MM.1S (cell line): ENCODE measurements around the gene CSPG5.

Source experiments
- DNase-seq: peaks from one replicate; pipeline ENCODE4 v3.0.0-alpha.2; 2015
- H2AFZ ChIP-seq: fragments of 300-600 bp; sonication (generic); 2 replicates; pipeline ENCODE4 v1.6.0; 2016; ENCODE audit warnings: antibody characterized with exemption, low read length
- H3F3A ChIP-seq: fragments of 300-600 bp; sonication (generic); 2 replicates; pipeline ENCODE4 v1.6.1; 2016; ENCODE audit warnings: mild to moderate bottlenecking, antibody characterized with exemption, low read length, moderate library complexity, mixed read lengths; ENCODE audit not compliant: insufficient read depth
- H3K27ac ChIP-seq: fragments of 300-600 bp; sonication (generic); 2 replicates; pipeline ENCODE4 v1.5.1; 2016; ENCODE audit warnings: mild to moderate bottlenecking, low read length
- H3K27me3 ChIP-seq: fragments of 300-600 bp; sonication (generic); replicated peaks from 2 replicates; pipeline ENCODE4 v1.6.0; 2016; ENCODE audit warnings: low read length; ENCODE audit not compliant: insufficient read depth
- H3K36me3 ChIP-seq: fragments of 300-600 bp; sonication (generic); replicated peaks from 2 replicates; pipeline ENCODE4 v1.6.1; 2016; ENCODE audit warnings: mild to moderate bottlenecking, low read length, mixed read lengths; ENCODE audit not compliant: insufficient read depth
- H3K4me1 ChIP-seq: fragments of 300-600 bp; sonication (generic); 2 replicates; pipeline ENCODE4 v1.6.1; 2016; ENCODE audit warnings: low read length, mixed read lengths
- H3K4me2 ChIP-seq: fragments of 300-600 bp; sonication (generic); 2 replicates; pipeline ENCODE4 v1.6.0; 2016; ENCODE audit warnings: low read depth, low read length
- H3K4me3 ChIP-seq: fragments of 300-600 bp; sonication (generic); 2 replicates; pipeline ENCODE4 v1.5.1; 2016; ENCODE audit warnings: low read length, mixed read lengths
- H3K79me2 ChIP-seq: fragments of 300-600 bp; sonication (generic); 2 replicates; pipeline ENCODE4 v1.6.1; 2016; ENCODE audit warnings: mixed run types, low read length, mixed read lengths
- H3K9ac ChIP-seq: fragments of 300-600 bp; sonication (generic); 2 replicates; pipeline ENCODE4 v1.6.1; 2016; ENCODE audit warnings: low read length, mixed read lengths
- H3K9me2 ChIP-seq: fragments of 300-600 bp; sonication (generic); replicated peaks from 2 replicates; pipeline ENCODE4 v1.6.1; 2016; ENCODE audit warnings: mild to moderate bottlenecking, low read length, mixed read lengths; ENCODE audit not compliant: insufficient read depth
- H3K9me3 ChIP-seq: fragments of 300-600 bp; sonication (generic); replicated peaks from 2 replicates; pipeline ENCODE4 v1.6.1; 2016; ENCODE audit warnings: mild to moderate bottlenecking, low read length, mixed read lengths; ENCODE audit not compliant: insufficient read depth
- H4K20me1 ChIP-seq: fragments of 300-600 bp; sonication (generic); 2 replicates; pipeline ENCODE4 v1.6.1; 2016; ENCODE audit warnings: mild to moderate bottlenecking, low read length, moderate library complexity, mixed read lengths; ENCODE audit not compliant: insufficient read depth
- CTCF ChIP-seq: fragments of 300-600 bp; sonication (generic); IDR thresholded peaks from 2 replicates; pipeline ENCODE4 v1.5.1; 2016; ENCODE audit warnings: antibody characterized with exemption, low read length, mixed read lengths
- EZH2 ChIP-seq: fragments of 300-600 bp; sonication (generic); optimal IDR thresholded peaks from 2 replicates; pipeline ENCODE3; 2017; ENCODE audit warnings: low read depth, mild to moderate bottlenecking, antibody characterized with exemption, low read length, mixed read lengths
- EZH2phosphoT487 ChIP-seq: fragments of 300-600 bp; sonication (generic); IDR thresholded peaks from 2 replicates; pipeline ENCODE4 v1.6.1; 2018; ENCODE audit warnings: antibody characterized with exemption, low read length

Gene CSPG5

GRCh38 chr3:47568901-47569300 is 9.8 kb downstream of the CSPG5 start:
- Histone ChIP-seq H3K79me2 (no peaks in the 10 kb centered on the region), H3K9ac (no peak overlapping the region), H2AFZ (no peak overlapping the region), H3F3A (no peaks in the 10 kb centered on the region), H3K9me3 (no peaks in the 10 kb centered on the region), H3K4me3 (no peak overlapping the region), H4K20me1 (no peaks in the 10 kb centered on the region), H3K9me2 (no peaks in the 10 kb centered on the region), H3K27me3 (no peaks in the 10 kb centered on the region), H3K4me2 (no peak overlapping the region), H3K36me3 (no peaks in the 10 kb centered on the region), H3K4me1 (no peaks in the 10 kb centered on the region), H3K27ac (no peak overlapping the region)
- no peak for DNase-seq
- TF ChIP-seq EZH2 = no peak
- TF ChIP-seq CTCF = no peak
- no peak for TF ChIP-seq EZH2phosphoT487

GRCh38 chr3:47567149-47567548 is 11.5 kb downstream of the CSPG5 start:
- no peak overlapping the region for H2AFZ ChIP-seq
- H3K4me1 ChIP-seq = no peaks in the 10 kb centered on the region
- H4K20me1 ChIP-seq = no peaks in the 10 kb centered on the region
- no peak overlapping the region for H3K4me3 ChIP-seq
- H3K9me3 ChIP-seq = no peaks in the 10 kb centered on the region
- no peak overlapping the region for H3K4me2 ChIP-seq
- H3K36me3 ChIP-seq = no peaks in the 10 kb centered on the region
- no peak for DNase-seq
- no peaks in the 10 kb centered on the region for H3K79me2 ChIP-seq
- H3K27me3 ChIP-seq = no peaks in the 10 kb centered on the region
- H3K27ac ChIP-seq = no peak overlapping the region
- no peak overlapping the region for H3K9ac ChIP-seq
- H3F3A ChIP-seq = no peaks in the 10 kb centered on the region
- H3K9me2 ChIP-seq = no peaks in the 10 kb centered on the region
- TF ChIP-seq EZH2phosphoT487 (no peak), EZH2 (no peak), CTCF (no peak)

DNA sequence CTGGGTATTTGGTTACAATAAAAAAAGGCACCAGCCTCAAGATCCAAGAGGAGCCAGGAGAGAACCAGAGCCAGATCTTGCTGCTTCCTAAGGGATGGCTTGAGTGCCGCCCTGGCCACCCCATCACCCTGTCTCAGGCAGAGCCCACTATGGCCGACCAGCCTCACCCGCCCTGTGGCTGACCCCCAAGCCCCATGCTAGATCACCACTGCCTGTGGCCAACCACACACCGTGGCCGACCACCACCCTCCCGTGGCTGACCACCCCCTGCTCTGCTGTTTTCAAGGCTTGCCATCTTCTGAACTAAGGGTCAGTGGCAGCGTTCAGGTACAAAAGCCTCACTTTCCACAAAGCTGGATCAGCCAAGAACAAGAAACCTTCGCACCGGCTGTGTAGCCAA is 12.0 kb downstream of the CSPG5 start:
- Histone ChIP-seq H3K79me2 (no peaks in the 10 kb centered on the region), H4K20me1 (no peaks in the 10 kb centered on the region)
- no peak for TF ChIP-seq EZH2
- TF ChIP-seq EZH2phosphoT487 = no peak
- TF ChIP-seq CTCF = no peak

More for the DNA sequence above, 12.0 kb downstream of the CSPG5 start:
- H3K9me2 ChIP-seq = no peaks in the 10 kb centered on the region
- H3K4me1 ChIP-seq = no peaks in the 10 kb centered on the region
- DNase-seq = no peak
- H3K36me3 ChIP-seq = no peaks in the 10 kb centered on the region
- no peak overlapping the region for H2AFZ ChIP-seq
- no peak overlapping the region for H3K9ac ChIP-seq
- no peak overlapping the region for H3K4me3 ChIP-seq
- H3K9me3 ChIP-seq = no peaks in the 10 kb centered on the region
- H3K27ac ChIP-seq = no peak overlapping the region
- H3F3A ChIP-seq = no peaks in the 10 kb centered on the region
- no peak overlapping the region for H3K4me2 ChIP-seq
- no peaks in the 10 kb centered on the region for H3K27me3 ChIP-seq
